Measurements from ENCODE around the gene CACNA1I.

Gene CACNA1I

DNA sequence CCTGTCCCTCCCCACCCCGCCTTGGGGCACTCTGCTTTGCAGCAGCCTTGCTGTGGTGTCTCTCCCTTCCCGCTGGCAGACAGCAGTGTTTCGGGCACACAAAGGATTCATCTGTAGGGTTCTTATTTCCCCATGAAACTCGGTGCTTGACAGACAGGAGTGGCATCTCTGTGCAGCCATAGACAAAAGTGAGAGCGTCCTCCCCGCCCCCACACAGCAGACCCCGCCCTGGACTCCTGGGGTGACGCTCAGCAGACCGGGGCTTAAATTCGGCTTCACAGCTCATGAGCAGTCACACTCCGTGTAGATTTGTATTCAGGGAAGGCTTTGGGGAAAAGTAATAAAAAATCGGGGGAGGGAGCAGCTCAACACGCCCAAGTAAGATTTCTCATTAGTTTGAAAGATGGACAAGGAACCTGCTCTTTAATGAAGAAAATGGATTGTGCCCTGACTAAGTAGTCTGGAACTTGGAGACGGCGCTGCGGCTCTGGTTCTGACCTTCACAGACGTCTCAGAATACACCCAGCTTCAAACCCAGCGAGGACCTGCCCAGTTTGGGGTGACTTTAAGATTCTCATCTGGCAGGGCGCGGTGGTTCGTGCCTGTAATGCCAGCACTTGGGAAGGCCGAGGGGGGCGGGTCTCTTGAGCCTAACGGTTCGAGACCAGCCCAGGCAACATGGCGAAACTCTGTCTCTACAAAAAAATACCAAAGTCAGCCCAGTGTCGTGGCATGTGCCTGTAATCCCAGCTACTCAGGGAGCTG lies 136.0 kb downstream of the CACNA1I start:
- no peak overlapping the region for H3K4me3 ChIP-seq (ENCODE audit: low read depth, low read length)
- TF ChIP-seq, protein P1, sequence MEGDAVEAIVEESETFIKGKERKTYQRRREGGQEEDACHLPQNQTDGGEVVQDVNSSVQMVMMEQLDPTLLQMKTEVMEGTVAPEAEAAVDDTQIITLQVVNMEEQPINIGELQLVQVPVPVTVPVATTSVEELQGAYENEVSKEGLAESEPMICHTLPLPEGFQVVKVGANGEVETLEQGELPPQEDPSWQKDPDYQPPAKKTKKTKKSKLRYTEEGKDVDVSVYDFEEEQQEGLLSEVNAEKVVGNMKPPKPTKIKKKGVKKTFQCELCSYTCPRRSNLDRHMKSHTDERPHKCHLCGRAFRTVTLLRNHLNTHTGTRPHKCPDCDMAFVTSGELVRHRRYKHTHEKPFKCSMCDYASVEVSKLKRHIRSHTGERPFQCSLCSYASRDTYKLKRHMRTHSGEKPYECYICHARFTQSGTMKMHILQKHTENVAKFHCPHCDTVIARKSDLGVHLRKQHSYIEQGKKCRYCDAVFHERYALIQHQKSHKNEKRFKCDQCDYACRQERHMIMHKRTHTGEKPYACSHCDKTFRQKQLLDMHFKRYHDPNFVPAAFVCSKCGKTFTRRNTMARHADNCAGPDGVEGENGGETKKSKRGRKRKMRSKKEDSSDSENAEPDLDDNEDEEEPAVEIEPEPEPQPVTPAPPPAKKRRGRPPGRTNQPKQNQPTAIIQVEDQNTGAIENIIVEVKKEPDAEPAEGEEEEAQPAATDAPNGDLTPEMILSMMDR (IDR thresholded peaks at IDR 0.05; ENCODE audit: low read depth, low read length) = no peak
- TF ChIP-seq, protein P2, sequence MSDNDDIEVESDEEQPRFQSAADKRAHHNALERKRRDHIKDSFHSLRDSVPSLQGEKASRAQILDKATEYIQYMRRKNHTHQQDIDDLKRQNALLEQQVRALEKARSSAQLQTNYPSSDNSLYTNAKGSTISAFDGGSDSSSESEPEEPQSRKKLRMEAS (IDR thresholded peaks at IDR 0.05; ENCODE audit: low read depth, low read length) = no peak
- no peak for TF ChIP-seq MYC (IDR thresholded peaks at IDR 0.05; ENCODE audit: low read depth, low read length)
- no peak for DNase-seq (ENCODE audit: low read depth)

DNA sequence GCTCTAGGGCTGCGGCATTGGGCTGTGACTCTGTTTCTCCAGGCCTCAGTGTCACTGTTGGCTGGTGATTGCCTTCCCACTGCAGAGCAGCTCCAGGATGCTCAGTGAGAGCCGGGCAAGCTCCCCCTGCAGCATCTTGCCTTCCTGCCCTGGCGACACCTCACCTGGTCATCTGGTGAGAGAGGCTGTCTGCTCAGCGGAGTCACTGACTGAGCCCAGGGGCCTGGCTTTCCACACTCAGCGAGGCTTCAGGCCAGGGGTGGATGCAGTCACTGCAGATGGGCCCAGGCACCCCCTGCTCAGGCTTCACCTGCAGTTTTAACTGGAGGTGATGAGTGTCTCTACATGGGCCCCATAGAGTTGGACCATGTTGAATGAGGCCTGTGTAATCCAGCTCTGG lies 136.8 kb downstream of the CACNA1I start:
- no peak for DNase-seq (ENCODE audit: low read depth)
- TF ChIP-seq POLR2A (IDR thresholded peaks at IDR 0.05; ENCODE audit: extremely low read depth, insufficient read length) (no peak), MYC (IDR thresholded peaks at IDR 0.05; ENCODE audit: low read depth, low read length) (no peak)
- TF ChIP-seq, protein P2 (IDR thresholded peaks at IDR 0.05; ENCODE audit: low read depth, low read length) = no peak
- TF ChIP-seq, protein P1 (IDR thresholded peaks at IDR 0.05; ENCODE audit: low read depth, low read length) = no peak
- no peak overlapping the region for H3K4me3 ChIP-seq (ENCODE audit: low read depth, low read length)

DNA sequence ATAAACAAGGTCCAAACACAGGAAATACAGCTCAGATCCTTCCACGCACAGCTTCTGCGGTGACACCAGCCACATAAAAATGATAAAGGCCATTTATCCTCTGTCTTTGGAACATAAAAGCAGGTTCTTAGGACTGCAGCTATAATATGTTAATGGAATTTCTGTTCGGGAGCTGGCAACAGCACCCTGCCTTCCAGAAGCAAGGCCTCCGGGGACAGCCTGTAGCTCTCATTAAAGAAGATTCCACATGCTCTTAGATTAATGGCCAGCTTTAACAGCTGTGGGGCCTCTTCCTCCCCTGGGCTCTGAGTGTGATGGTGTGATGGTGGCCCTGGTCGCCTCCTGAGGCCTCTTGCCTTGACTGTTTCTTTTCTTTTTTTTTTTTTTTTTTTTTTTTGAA lies 137.3 kb downstream of the CACNA1I start:
- DNase-seq (ENCODE audit: low read depth) = no peak
- no peak overlapping the region for H3K4me3 ChIP-seq (ENCODE audit: low read depth, low read length)
- TF ChIP-seq MYC (IDR thresholded peaks at IDR 0.05; ENCODE audit: low read depth, low read length) (no peak), POLR2A (IDR thresholded peaks at IDR 0.05; ENCODE audit: extremely low read depth, insufficient read length) (no peak)
- TF ChIP-seq, protein P1 (IDR thresholded peaks at IDR 0.05; ENCODE audit: low read depth, low read length) = no peak
- TF ChIP-seq, protein P2 (IDR thresholded peaks at IDR 0.05; ENCODE audit: low read depth, low read length) = no peak

DNA sequence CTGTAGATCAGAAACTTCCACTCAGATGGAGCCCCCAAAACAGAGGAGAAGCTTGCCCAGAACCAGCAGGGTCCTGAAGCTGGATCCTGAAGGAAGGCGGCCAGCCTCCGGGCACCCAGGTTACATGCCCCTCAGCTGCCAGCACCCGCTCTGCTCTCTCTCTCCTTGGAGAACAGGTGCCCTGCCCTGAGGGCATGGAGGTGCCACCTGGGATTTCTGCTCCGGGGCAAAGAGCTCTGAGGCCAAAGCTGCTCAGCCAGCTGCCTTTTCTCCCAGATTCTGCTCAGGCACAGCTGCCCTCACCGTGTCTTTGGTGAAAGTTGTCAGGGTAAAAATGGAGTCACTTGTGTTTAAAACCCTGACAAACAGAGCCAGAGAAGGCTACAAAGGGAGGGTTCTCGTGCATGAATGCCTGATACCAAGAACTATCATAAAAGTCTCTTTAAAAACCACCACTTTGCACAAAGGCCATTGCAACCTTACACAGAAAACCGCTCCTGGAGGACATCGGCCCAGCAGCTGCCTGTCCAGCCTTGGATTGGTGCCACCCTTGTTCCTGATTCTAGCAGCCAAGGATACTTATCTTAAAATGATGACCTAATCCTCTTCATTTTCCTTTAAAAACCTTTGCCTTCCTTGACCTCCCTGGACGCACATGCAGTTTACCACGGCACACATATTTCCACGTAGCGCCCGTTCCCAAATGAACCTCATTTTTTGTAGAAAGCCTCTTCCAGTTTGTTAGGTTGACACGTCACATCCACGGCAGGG lies 140.0 kb downstream of the CACNA1I start:
- H3K4me3 ChIP-seq (ENCODE audit: low read depth, low read length) = no peak overlapping the region
- no peak for DNase-seq (ENCODE audit: low read depth)
- TF ChIP-seq, protein P2 (IDR thresholded peaks at IDR 0.05; ENCODE audit: low read depth, low read length) = no peak
- TF ChIP-seq MYC (IDR thresholded peaks at IDR 0.05; ENCODE audit: low read depth, low read length) = no peak
- TF ChIP-seq POLR2A (IDR thresholded peaks at IDR 0.05; ENCODE audit: extremely low read depth, insufficient read length) = no peak
- TF ChIP-seq, protein P1 (IDR thresholded peaks at IDR 0.05; ENCODE audit: low read depth, low read length) = no peak

DNA sequence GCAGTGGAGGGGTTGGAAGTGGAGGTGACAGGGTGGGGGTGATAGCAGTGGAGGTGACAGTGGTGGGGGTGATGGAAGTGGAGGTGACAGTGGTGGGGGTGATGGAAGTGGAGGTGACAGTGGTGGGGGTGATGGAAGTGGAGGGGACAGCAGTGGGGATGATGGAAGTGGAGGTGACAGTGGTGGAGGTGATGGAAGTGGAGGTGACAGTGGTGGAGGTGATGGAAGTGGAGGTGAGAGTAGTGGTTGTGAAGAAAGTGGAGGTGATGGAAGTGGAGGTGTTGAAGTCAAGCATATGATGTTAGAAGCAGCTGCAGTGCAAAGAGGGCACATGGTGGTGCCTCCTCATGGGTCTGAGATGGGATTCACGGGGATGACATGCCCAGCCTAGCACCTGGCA lies 141.5 kb downstream of the CACNA1I start:
- H3K4me3 ChIP-seq (ENCODE audit: low read depth, low read length) = no peak overlapping the region
- TF ChIP-seq, protein P2 (IDR thresholded peaks at IDR 0.05; ENCODE audit: low read depth, low read length) = no peak
- TF ChIP-seq POLR2A (IDR thresholded peaks at IDR 0.05; ENCODE audit: extremely low read depth, insufficient read length) = no peak
- no peak for DNase-seq (ENCODE audit: low read depth)
